PC-3 (cell line): Measurements from ENCODE around the gene DMD.

Source experiments
- EZH2 ChIP-seq: fragments of 300-600 bp; sonication (generic); IDR thresholded peaks from one replicate; pipeline ENCODE4 v1.6.1; 2017; ENCODE audit warnings: antibody characterized with exemption, mild to moderate bottlenecking, low read length; ENCODE audit not compliant: unreplicated experiment
- TF ChIP-seq, protein P1 (sequence below): fragments of 300-600 bp; sonication (generic); conservative IDR thresholded peaks from 2 replicates; pipeline ENCODE4 v1.5.1; 2017; ENCODE audit warnings: antibody characterized with exemption, low read depth, mild to moderate bottlenecking, low read length

GRCh38 chrX:31291131-31291530 is 1920.2 kb downstream of the DMD start:
- TF ChIP-seq, protein P1, sequence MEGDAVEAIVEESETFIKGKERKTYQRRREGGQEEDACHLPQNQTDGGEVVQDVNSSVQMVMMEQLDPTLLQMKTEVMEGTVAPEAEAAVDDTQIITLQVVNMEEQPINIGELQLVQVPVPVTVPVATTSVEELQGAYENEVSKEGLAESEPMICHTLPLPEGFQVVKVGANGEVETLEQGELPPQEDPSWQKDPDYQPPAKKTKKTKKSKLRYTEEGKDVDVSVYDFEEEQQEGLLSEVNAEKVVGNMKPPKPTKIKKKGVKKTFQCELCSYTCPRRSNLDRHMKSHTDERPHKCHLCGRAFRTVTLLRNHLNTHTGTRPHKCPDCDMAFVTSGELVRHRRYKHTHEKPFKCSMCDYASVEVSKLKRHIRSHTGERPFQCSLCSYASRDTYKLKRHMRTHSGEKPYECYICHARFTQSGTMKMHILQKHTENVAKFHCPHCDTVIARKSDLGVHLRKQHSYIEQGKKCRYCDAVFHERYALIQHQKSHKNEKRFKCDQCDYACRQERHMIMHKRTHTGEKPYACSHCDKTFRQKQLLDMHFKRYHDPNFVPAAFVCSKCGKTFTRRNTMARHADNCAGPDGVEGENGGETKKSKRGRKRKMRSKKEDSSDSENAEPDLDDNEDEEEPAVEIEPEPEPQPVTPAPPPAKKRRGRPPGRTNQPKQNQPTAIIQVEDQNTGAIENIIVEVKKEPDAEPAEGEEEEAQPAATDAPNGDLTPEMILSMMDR, result no peak
- TF ChIP-seq EZH2, result no peak
